PC-3 (cell line): Measurements from ENCODE around the gene MALRD1. TPM values are rescaled to one million over a fixed set of nuclear protein-coding genes. Genes with fewer than 3 reads are reported as not detected.

Experiments used
- ATAC-seq: fragments of 200-7000 bp; cut with Tn5 transposase; 2 replicates; pipeline ENCODE4 v1.9.1; 2020; ENCODE audit warnings: mild to moderate bottlenecking, moderate library complexity
- BruUV-seq: library from RNA; stranded (reverse); fragments of 400-500 nt; replicated peaks from 2 replicates; lab custom pipeline; 2021; lab: Mats Ljungman, UMichigan
- CTCF ChIA-PET: fragments of 300-600 bp; sonication (Branson Sonifier 250); formaldehyde crosslinking; loops from one replicate; lab custom pipeline; 2022; ENCODE audit warnings: antibody characterized with exemption; lab: Charles Lee
- POLR2A ChIA-PET: fragments of 300-600 bp; sonication (Branson Sonifier 250); formaldehyde crosslinking; loops from one replicate; lab custom pipeline; 2022; ENCODE audit warnings: antibody characterized with exemption; ENCODE audit not compliant: unreplicated experiment; lab: Charles Lee
- DNase-seq: peaks from one replicate; pipeline ENCODE4 v3.0.0-alpha.2; 2015
- H2AFZ ChIP-seq: fragments of 300-600 bp; sonication (generic); 2 replicates; pipeline ENCODE4 v1.6.0; 2016; ENCODE audit warnings: antibody characterized with exemption, low read length
- H3F3A ChIP-seq: fragments of 300-600 bp; sonication (generic); one replicate; pipeline ENCODE4 v1.6.0; 2017; ENCODE audit warnings: antibody characterized with exemption, low read length, control low read depth, mild to moderate bottlenecking; ENCODE audit not compliant: unreplicated experiment
- H3K27ac ChIP-seq: fragments of 300-600 bp; sonication (generic); 2 replicates; pipeline ENCODE4 v1.5.1; 2016; ENCODE audit warnings: mild to moderate bottlenecking, low read length
- H3K27me3 ChIP-seq: fragments of 300-600 bp; sonication (generic); 2 replicates; pipeline ENCODE4 v1.6.1; 2016; ENCODE audit warnings: low read length, mixed read lengths
- H3K36me3 ChIP-seq: fragments of 300-600 bp; sonication (generic); 2 replicates; pipeline ENCODE4 v1.6.1; 2016; ENCODE audit warnings: low read depth, mixed run types, low read length, mixed read lengths
- H3K4me1 ChIP-seq: fragments of 300-600 bp; sonication (generic); 2 replicates; pipeline ENCODE4 v1.5.1; 2016; ENCODE audit warnings: low read length; ENCODE audit not compliant: insufficient read depth
- H3K4me2 ChIP-seq: fragments of 300-600 bp; sonication (generic); 2 replicates; pipeline ENCODE4 v1.6.0; 2016; ENCODE audit warnings: low read length
- H3K4me3 ChIP-seq: fragments of 300-600 bp; sonication (generic); 2 replicates; pipeline ENCODE4 v1.5.1; 2016; ENCODE audit warnings: mild to moderate bottlenecking, low read length, mixed read lengths
- H3K79me2 ChIP-seq: fragments of 300-600 bp; sonication (generic); 2 replicates; pipeline ENCODE4 v1.6.1; 2017; ENCODE audit warnings: low read length, mixed read lengths
- H3K9ac ChIP-seq: fragments of 300-600 bp; sonication (generic); 2 replicates; pipeline ENCODE4 v1.6.0; 2016; ENCODE audit warnings: mild to moderate bottlenecking, low read length
- H3K9me2 ChIP-seq: fragments of 300-600 bp; sonication (generic); replicated peaks from 2 replicates; pipeline ENCODE4 v1.6.1; 2016; ENCODE audit warnings: mixed run types, low read length, mixed read lengths
- H3K9me3 ChIP-seq: fragments of 300-600 bp; sonication (generic); 2 replicates; pipeline ENCODE4 v1.6.1; 2016; ENCODE audit warnings: low read length, mixed read lengths
- H4K20me1 ChIP-seq: fragments of 300-600 bp; sonication (generic); 2 replicates; pipeline ENCODE4 v1.6.1; 2016; ENCODE audit warnings: low read length, mixed read lengths
- CTCF ChIP-seq: fragments of 300-600 bp; sonication (generic); conservative IDR thresholded peaks from 2 replicates; pipeline ENCODE4 v1.5.1; 2017; ENCODE audit warnings: antibody characterized with exemption, low read depth, mild to moderate bottlenecking, low read length
- EZH2 ChIP-seq: fragments of 300-600 bp; sonication (generic); IDR thresholded peaks from one replicate; pipeline ENCODE4 v1.6.1; 2017; ENCODE audit warnings: antibody characterized with exemption, mild to moderate bottlenecking, low read length; ENCODE audit not compliant: unreplicated experiment
- EZH2phosphoT487 ChIP-seq: fragments of 300-600 bp; sonication (generic); IDR thresholded peaks from 2 replicates; pipeline ENCODE4 v1.6.1; 2018; ENCODE audit warnings: mild to moderate bottlenecking, antibody characterized with exemption, low read length, borderline replicate concordance
- intact Hi-C: fragments of 100-400 bp; cut with micrococcal nuclease; formaldehyde crosslinking; loops from 2 replicates; pipeline ENCODE4 v1.9.0; 2023
- total RNA-seq: library from RNA; depleted of rRNA; stranded (reverse); fragments of >200 nt; gene quantifications from 2 replicates; pipeline ENCODE4 v1.2.3, GENCODE V29; 2014

MALRD1 gene
- total RNA-seq, 1 experiment from 2014 or later = not detected

- TF ChIP-seq CTCF (no peak), EZH2 (no peak), EZH2phosphoT487 (no peak)
- H3K9me2 ChIP-seq = no peaks in the 10 kb centered on the region
- ChIA-PET POLR2A (no interaction called here), CTCF (no interaction called here)
- H3K9me3 ChIP-seq = no peaks in the 10 kb centered on the region
- H3F3A ChIP-seq = no peaks in the 10 kb centered on the region
- no peak for ATAC-seq
- DNase-seq = no peak
- H3K4me2 ChIP-seq = no peak overlapping the region
- intact Hi-C loops = no loop called here
- H2AFZ ChIP-seq = no peak overlapping the region
- BruUV-seq = no TSS peak
- no peaks in the 10 kb centered on the region for H3K4me1 ChIP-seq
- H3K9ac ChIP-seq = no peak overlapping the region
- no peaks in the 10 kb centered on the region for H3K79me2 ChIP-seq
- H3K36me3 ChIP-seq = no peaks in the 10 kb centered on the region
- H3K27ac ChIP-seq = no peak overlapping the region
- no peaks in the 10 kb centered on the region for H3K27me3 ChIP-seq
- no peak overlapping the region for H3K4me3 ChIP-seq
- H4K20me1 ChIP-seq = no peaks in the 10 kb centered on the region
Measured at GRCh38 chr10:19563388-19564141, 515.0 kb downstream of the MALRD1 start.

- no peak for ATAC-seq
- TF ChIP-seq EZH2phosphoT487 (no peak), CTCF (no peak), EZH2 (no peak)
- no peaks in the 10 kb centered on the region for H3K9me3 ChIP-seq
- intact Hi-C loops = no loop called here
- DNase-seq = no peak
- no peaks in the 10 kb centered on the region for H3K4me1 ChIP-seq
- no peaks in the 10 kb centered on the region for H3F3A ChIP-seq
- no peaks in the 10 kb centered on the region for H3K36me3 ChIP-seq
- H3K79me2 ChIP-seq = no peaks in the 10 kb centered on the region
- CTCF ChIA-PET = no interaction called here
- H3K4me2 ChIP-seq = no peak overlapping the region
- no peak overlapping the region for H3K27ac ChIP-seq
- POLR2A ChIA-PET = no interaction called here
- no peak overlapping the region for H3K4me3 ChIP-seq
- no peak overlapping the region for H3K9ac ChIP-seq
- BruUV-seq = no TSS peak
- no peak overlapping the region for H2AFZ ChIP-seq
- no peaks in the 10 kb centered on the region for H4K20me1 ChIP-seq
- no peaks in the 10 kb centered on the region for H3K27me3 ChIP-seq
- H3K9me2 ChIP-seq = no peaks in the 10 kb centered on the region
Measured at GRCh38 chr10:19570120-19570519, 521.5 kb downstream of the MALRD1 start.

- ChIA-PET POLR2A (no interaction called here), CTCF (no interaction called here)
- intact Hi-C loops = no loop called here
- no peaks in the 10 kb centered on the region for H3K4me1 ChIP-seq
- no peaks in the 10 kb centered on the region for H3K36me3 ChIP-seq
- no peaks in the 10 kb centered on the region for H3K79me2 ChIP-seq
- no peak for TF ChIP-seq CTCF
- TF ChIP-seq EZH2 = no peak
- TF ChIP-seq EZH2phosphoT487 = no peak
- H3K27ac ChIP-seq = no peak overlapping the region
- H3K9me2 ChIP-seq = no peaks in the 10 kb centered on the region
- no TSS peak for BruUV-seq
- H3F3A ChIP-seq = no peaks in the 10 kb centered on the region
- DNase-seq = no peak
- H3K27me3 ChIP-seq = no peaks in the 10 kb centered on the region
- no peaks in the 10 kb centered on the region for H3K9me3 ChIP-seq
- no peak overlapping the region for H3K4me2 ChIP-seq
- H4K20me1 ChIP-seq = no peaks in the 10 kb centered on the region
- H3K4me3 ChIP-seq = no peak overlapping the region
- H2AFZ ChIP-seq = no peak overlapping the region
- ATAC-seq = no peak
- no peak overlapping the region for H3K9ac ChIP-seq
Measured at GRCh38 chr10:19570991-19571390, 522.4 kb downstream of the MALRD1 start.
